Activated T-helper 1 cell treated with anti-CD3 and anti-CD28 coated beads, Interleukin-12 subunit alpha, Interleukin-12 subunit beta, Interleukin-2, Interleukin-4 antibody, amounts not matched to agents 30 ng/mL and 10 ng/mL and 1 ng/mL, durations not matched to agents 14 hours and 24 hours and 36 hours (primary cell): ENCODE results near the gene PRPSAP2. TPM values are rescaled to one million over a fixed set of nuclear protein-coding genes. Genes with fewer than 3 reads are reported as not detected.

Experiments used
- DNase-seq: peaks from one replicate; pipeline ENCODE4 v3.0.0; 2021; ENCODE audit warnings: low spot score
- H3K27ac Mint-ChIP-seq: one replicate; pipeline ENCODE4 v1.8.0; 2021; ENCODE audit warnings: mild to moderate bottlenecking, mixed read lengths
- H3K27me3 Mint-ChIP-seq: one replicate; pipeline ENCODE4 v1.8.0; 2022; ENCODE audit warnings: mild to moderate bottlenecking, moderate library complexity, mixed read lengths; ENCODE audit not compliant: insufficient read depth
- H3K36me3 Mint-ChIP-seq: one replicate; pipeline ENCODE4 v1.8.0; 2021; ENCODE audit warnings: low read depth, mixed read lengths
- H3K4me1 Mint-ChIP-seq: one replicate; pipeline ENCODE4 v1.8.0; 2021; ENCODE audit warnings: low read depth, mixed read lengths
- H3K4me3 Mint-ChIP-seq: one replicate; pipeline ENCODE4 v1.8.0; 2021; ENCODE audit warnings: mild to moderate bottlenecking, moderate library complexity, mixed read lengths
- H3K9me3 Mint-ChIP-seq: one replicate; pipeline ENCODE4 v1.8.0; 2021; ENCODE audit warnings: mixed read lengths
- intact Hi-C: fragments of 100-400 bp; cut with micrococcal nuclease; formaldehyde crosslinking; loops from one replicate; pipeline ENCODE4 v1.15.1; 2024
- total RNA-seq: library from RNA; stranded (reverse); gene quantifications from 2 replicates; pipeline ENCODE4 v1.2.3, GENCODE V29; 2022

PRPSAP2 gene
- total RNA-seq, 1 donor from 2014 or later, result 74.3 TPM

GRCh38 chr17:18961634-18962493 lies 103.9 kb downstream of the PRPSAP2 start:
- H3K4me3 Mint-ChIP-seq, result no peak overlapping the region
- H3K9me3 Mint-ChIP-seq, result no peaks in the 10 kb centered on the region
- intact Hi-C loops, result loop anchor here (5.0 kb wide), 2 partner anchors 40 kb away; partner anchors contain the start of gene FAM83G
- DNase-seq, result no peak
- peaks cover 17% of the 10 kb centered on the region for H3K4me1 Mint-ChIP-seq
- no peaks in the 10 kb centered on the region for H3K27me3 Mint-ChIP-seq
- H3K27ac Mint-ChIP-seq, result no peak overlapping the region
- H3K36me3 Mint-ChIP-seq, result no peaks in the 10 kb centered on the region

- no peak overlapping the region for H3K4me3 Mint-ChIP-seq
- intact Hi-C loops, result loop anchor here (5.0 kb wide), 2 partner anchors 40 kb away; partner anchors contain the start of gene FAM83G
- H3K9me3 Mint-ChIP-seq, result no peaks in the 10 kb centered on the region
Observed at GRCh38 chr17:18962494-18962815, 104.5 kb downstream of the PRPSAP2 start.

DNA sequence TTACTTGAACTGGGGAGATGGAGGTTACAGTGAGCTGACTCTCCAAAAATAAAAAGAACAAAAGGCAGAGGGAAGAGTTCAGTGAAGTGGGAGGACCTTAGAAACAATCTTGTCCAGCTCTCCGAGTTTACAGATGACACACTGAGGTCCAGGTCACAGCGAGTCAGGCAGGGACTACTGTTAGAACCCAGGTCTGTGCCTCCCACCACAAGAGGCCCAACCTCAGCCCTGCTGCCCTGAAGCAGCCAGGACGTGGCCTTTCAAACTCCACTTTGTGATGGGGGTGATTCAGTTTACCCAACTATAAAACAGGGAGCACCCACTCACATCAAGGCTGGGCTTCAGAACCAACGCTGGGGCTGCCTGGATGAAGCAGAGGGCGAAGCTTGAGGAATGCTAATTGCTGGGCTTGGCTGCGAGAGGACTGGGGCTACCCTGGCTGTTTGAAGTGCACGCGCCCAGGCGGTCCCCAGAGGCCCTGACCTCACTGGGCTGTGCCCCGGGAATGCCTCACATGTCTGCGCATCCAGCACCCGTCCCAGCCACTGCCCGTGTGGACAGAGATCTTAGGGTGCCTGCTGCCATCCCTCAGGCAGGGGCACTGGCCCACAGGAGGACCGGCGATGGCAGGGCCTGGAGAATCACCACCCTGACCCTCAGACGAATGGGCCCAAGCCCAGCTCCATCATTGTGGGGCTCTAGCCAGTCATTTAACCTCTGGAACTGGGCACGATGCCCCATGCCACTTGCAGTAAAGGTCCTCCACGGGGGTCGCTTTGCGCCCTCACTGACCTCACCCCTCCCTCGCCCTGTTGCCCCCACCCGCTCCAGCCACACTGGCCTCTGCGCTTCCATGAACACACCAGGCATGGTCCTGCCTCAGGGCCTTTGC lies 105.4 kb downstream of the PRPSAP2 start:
- Mint-ChIP-seq H3K36me3 (no peaks in the 10 kb centered on the region), H3K4me3 (no peak overlapping the region), H3K4me1 (peaks cover 17% of the 10 kb centered on the region), H3K27me3 (no peaks in the 10 kb centered on the region), H3K9me3 (no peaks in the 10 kb centered on the region), H3K27ac (no peak overlapping the region)
- intact Hi-C loops, result loop anchor here (5.0 kb wide), 2 partner anchors 39 to 41 kb away; partner anchors contain the start of gene FAM83G
- no peak for DNase-seq

More at GRCh38 chr17:18962494-18962815, 104.5 kb downstream of the PRPSAP2 start:
- Mint-ChIP-seq H3K36me3 (no peaks in the 10 kb centered on the region), H3K27me3 (no peaks in the 10 kb centered on the region), H3K27ac (peak overlapping the region; percentile 35), H3K4me1 (peaks cover 17% of the 10 kb centered on the region)
- DNase-seq, result no peak

DNA sequence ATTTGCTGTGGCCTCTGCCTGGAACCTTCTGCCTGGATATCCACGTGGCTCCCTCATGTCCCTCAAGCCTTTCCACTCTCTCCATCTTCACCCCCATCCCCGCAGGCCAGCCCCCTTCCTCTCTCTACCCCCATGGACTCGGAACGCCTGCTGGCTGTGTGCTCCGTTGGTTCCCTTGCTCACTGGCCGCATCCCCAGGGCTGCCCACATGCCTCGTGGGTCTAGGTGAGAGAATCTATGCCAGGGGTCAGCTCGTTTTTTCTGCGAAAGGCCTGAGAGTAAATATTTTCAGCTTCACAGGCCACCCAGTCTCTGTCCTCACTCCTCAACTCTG lies 106.1 kb downstream of the PRPSAP2 start:
- no peaks in the 10 kb centered on the region for H3K27me3 Mint-ChIP-seq
- DNase-seq, result no peak
- no peaks in the 10 kb centered on the region for H3K36me3 Mint-ChIP-seq
- no peak overlapping the region for H3K27ac Mint-ChIP-seq
- H3K4me1 Mint-ChIP-seq, result peaks cover 17% of the 10 kb centered on the region
- intact Hi-C loops, result loop anchor here (5.0 kb wide), 2 partner anchors 38 to 42 kb away; partner anchors contain the start of gene FAM83G
- H3K4me3 Mint-ChIP-seq, result no peak overlapping the region
- H3K9me3 Mint-ChIP-seq, result no peaks in the 10 kb centered on the region

DNA sequence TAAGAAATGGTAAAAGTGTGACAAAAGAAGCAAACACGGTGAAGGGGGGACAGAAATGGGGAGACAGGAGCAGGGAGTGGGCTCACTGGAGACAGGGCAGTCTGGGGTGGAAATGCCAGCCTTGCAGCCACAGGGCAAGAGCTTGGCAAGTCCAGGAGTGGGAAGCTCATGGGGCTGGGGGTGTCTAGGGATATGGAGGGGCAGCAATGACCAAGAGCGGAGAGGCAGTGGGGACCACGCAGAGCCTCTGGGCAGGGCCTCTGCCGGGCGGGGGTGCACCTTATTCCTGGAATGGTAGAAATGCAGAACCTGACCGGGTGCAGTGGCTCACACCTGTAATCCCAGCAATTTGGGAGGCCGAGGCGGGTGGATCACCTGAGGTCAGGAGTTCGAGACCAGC lies 106.6 kb downstream of the PRPSAP2 start:
- peaks cover 17% of the 10 kb centered on the region for H3K4me1 Mint-ChIP-seq
- H3K27me3 Mint-ChIP-seq, result no peaks in the 10 kb centered on the region
- no peak overlapping the region for H3K4me3 Mint-ChIP-seq
- H3K36me3 Mint-ChIP-seq, result no peaks in the 10 kb centered on the region
- no peak overlapping the region for H3K27ac Mint-ChIP-seq
- H3K9me3 Mint-ChIP-seq, result no peaks in the 10 kb centered on the region
- intact Hi-C loops, result loop anchor here (5.0 kb wide), 2 partner anchors 38 to 42 kb away; partner anchors contain the start of gene FAM83G
- DNase-seq, result no peak

DNA sequence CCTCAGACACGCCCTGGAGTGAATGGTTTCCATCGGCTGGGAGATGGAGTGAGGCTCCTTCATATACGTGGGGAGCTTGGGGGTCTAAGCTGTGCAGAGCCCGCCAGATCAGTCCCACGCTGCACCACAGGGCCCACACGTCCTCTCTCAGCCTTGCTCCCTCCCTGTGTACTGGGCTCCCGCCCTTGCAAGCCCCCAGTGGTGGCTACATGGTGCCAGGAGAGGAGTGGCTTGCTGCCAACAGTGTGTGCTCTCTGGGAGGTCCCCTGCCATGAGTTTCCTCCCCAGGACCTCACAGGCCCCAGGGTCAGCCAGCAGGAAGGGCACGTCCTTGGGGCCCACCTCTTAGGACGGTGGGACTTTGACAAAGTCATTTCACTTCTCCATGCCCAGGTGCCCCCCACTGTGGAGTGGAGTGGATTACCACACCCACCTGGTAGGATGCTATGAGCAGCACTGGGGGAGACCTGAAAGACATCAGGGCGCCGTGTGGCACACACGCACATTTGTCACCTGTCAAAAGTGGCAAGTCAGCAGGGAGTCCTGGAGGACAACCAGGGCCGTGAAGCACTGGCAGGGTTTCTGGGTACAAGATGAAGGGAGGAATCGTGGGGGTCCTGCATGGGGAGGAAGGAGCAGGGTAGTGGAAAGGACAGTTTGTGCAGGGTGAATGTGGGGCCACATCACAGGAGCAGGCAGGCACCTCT lies 107.8 kb downstream of the PRPSAP2 start:
- Mint-ChIP-seq H3K9me3 (no peaks in the 10 kb centered on the region), H3K4me1 (peaks cover 15% of the 10 kb centered on the region), H3K27ac (no peak overlapping the region), H3K27me3 (no peaks in the 10 kb centered on the region), H3K36me3 (no peaks in the 10 kb centered on the region), H3K4me3 (no peak overlapping the region)
- intact Hi-C loops, result no loop called here
- DNase-seq, result no peak

GRCh38 chr17:18966831-18967624 lies 109.1 kb downstream of the PRPSAP2 start:
- Mint-ChIP-seq H3K36me3 (no peaks in the 10 kb centered on the region), H3K9me3 (no peaks in the 10 kb centered on the region), H3K27ac (no peak overlapping the region), H3K4me3 (no peak overlapping the region), H3K27me3 (no peaks in the 10 kb centered on the region), H3K4me1 (peaks cover 6% of the 10 kb centered on the region)
- intact Hi-C loops, result no loop called here
- no peak for DNase-seq

DNA sequence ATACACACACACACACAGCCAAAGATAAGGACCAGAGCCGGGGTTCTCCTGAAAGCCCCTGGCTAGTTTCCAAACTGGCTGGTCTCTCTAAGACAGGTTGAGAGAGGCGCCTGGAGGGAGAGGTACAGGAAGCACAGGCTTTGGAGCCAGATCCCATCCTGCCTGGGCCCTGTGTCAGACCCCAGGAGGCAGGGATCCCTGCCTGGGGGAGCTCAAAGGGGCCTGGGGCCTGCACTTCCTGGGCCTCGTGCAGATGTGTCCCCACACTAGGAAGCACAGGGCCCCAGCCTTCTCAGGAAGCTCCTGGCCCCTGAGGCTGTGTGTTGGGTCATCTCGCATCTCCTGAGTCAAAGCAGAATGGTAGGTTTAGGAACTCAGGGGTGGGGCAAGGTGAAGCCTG lies 110.0 kb downstream of the PRPSAP2 start:
- no peaks in the 10 kb centered on the region for H3K9me3 Mint-ChIP-seq
- H3K36me3 Mint-ChIP-seq, result no peaks in the 10 kb centered on the region
- H3K4me1 Mint-ChIP-seq, result no peaks in the 10 kb centered on the region
- H3K27me3 Mint-ChIP-seq, result no peaks in the 10 kb centered on the region
- no peak overlapping the region for H3K27ac Mint-ChIP-seq
- DNase-seq, result no peak
- intact Hi-C loops, result no loop called here
- H3K4me3 Mint-ChIP-seq, result no peak overlapping the region

DNA sequence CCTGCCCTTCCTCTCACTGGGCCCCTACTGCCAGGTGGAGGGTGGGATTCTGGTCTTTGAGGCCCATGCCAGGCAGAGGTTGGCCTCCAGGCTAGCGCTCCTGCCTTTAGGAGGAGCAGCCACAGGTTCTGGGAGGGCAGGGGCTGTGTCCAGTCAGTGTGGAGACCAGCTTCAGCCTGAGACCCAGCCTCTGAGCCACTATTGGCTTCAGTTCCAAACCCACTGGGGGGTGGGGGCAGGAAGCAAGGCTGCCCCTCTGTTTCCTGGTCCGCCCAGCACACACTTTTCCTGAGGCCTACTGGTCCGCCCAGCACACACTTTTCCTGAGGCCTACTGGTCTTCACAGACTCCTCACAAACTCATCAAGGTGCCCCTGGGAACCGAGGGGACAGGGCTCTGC lies 110.4 kb downstream of the PRPSAP2 start:
- no peak overlapping the region for H3K27ac Mint-ChIP-seq
- no peaks in the 10 kb centered on the region for H3K4me1 Mint-ChIP-seq
- H3K9me3 Mint-ChIP-seq, result no peaks in the 10 kb centered on the region
- no peaks in the 10 kb centered on the region for H3K36me3 Mint-ChIP-seq
- H3K4me3 Mint-ChIP-seq, result no peak overlapping the region
- H3K27me3 Mint-ChIP-seq, result no peaks in the 10 kb centered on the region
- DNase-seq, result no peak
- intact Hi-C loops, result no loop called here

- Mint-ChIP-seq H3K27me3 (no peaks in the 10 kb centered on the region), H3K27ac (no peak overlapping the region), H3K36me3 (no peaks in the 10 kb centered on the region), H3K9me3 (no peaks in the 10 kb centered on the region), H3K4me1 (no peaks in the 10 kb centered on the region), H3K4me3 (no peak overlapping the region)
- intact Hi-C loops, result no loop called here
- DNase-seq, result no peak
Observed at GRCh38 chr17:18968945-18969887, 111.3 kb downstream of the PRPSAP2 start.
